ENCODE results near the gene SRRD.

SRRD gene

DNA sequence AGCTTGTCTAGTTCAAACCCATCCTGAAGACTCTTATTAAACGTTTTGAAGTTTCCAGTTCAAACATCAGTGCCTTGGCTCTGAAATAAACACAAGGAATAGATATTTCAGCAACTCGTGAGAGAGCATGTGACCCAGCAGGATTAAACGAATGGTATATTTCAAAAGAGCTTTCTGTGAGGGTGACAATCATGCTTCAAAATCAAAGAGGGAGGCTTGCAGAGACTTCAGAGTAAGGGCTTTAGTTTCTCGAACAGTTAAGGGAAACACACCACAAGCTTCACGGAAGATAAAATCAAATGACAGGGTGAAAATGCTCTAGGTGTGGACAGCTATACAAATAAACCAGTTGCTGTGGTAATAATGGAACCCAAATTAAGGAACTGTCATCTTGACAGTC is 1.5 kb upstream of the SRRD start:
- no peak for DNase-seq (ENCODE audit: low read depth in 2 of 2)

DNA sequence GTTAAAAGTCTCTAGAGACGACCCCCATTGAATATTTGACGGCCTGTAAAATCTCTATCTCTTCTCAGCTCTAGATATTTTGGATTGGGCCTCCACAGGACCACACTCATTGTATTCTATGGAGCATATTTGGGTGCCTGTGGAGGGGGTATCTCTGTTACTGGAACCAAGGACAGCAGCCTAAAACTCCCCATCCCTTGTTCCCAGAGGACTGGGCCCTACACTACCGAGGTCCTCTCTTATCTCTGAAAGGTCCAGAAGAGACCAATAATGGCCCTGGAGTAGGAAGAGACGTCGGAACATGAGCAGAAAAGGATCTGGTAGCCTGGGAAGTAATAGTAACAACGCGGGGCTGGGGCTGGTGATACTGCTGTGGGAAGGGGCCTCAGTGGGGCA is 636 bp upstream of the SRRD start:
- no peak for DNase-seq (ENCODE audit: low read depth in 2 of 2)

DNA sequence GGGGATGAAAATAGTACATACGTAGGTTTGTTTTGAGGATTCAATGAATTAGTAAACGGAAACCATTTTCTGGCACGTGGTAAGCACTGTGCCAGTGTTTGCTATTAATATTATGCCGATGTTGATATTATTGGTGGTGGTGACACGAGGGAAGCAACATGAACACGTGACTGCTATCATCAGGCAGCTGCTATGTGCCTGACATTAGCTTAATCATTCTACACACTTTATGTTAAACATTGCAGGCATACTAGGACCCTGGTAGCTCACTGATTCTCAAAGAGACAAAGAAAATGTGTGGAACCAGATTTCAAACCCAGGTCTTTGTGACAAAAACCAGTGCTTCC is 656 bp downstream of the SRRD start:
- no peak for DNase-seq (ENCODE audit: low read depth in 2 of 2)

DNA sequence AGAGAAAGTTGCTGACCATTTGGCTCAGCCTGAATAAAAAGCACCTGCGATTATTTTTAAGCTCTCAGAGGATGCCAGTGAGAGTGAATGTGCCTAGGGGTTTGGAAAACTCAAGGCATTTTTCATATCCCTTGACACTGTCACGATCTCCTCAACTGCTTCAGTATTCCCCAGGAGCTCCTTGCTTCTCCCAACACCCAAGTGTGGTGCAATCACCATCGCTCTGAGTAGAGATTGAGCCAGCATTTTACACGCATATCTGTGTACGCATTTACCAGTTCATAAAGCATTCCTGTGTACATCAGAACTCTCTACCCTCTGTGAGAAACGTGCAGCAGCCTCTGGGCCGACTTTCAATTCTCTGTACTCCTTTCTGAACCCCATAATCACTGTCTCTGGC is 1.3 kb downstream of the SRRD start:
- DNase-seq (ENCODE audit: low read depth in 2 of 2) = no peak

DNA sequence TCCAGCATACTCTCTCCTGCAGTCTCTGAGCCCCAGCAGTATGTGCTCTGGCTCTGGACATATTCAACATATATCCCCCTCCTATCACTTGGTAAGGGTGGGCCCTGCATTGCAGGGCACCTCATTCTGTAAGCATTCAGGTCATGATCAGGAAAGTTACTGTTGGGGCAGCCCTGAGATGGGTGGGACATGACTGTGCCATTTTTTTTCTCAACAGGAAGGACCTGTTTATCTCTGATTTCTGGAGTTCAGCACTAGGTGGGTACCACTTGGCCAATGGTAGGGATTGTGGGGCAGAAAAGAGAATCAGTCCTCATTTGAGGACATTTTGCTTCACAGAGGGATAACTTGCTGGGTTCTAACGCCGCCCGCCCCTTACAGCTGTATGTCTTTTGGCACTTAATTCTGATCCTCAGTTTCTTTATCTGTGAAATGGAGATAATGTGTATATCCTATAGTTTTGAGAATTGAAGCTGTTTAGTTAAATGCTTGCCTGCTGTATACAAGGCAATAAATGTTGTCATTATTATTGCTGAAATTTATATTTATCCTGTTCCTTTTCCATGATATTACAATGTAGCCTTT is 2.2 kb downstream of the SRRD start:
- no peak for DNase-seq (ENCODE audit: low read depth in 2 of 2)

DNA sequence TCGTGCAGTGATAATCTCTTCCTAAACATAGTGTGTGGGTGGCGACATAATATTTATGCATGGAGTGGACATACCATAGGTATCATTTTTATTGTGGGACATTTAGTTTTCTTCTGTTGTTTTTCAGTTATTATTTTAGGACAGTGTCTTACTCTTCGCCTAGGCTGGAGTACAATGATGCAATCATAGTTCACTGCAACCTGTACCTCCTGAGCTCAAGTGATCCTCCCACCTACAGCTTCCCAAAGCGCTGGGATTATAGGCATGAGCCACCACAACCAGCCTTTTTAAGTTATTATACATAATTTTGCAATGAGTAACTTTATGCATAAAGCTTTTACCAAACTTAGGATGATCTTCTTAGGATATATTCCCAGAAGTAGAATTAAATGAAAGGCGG is 2.7 kb downstream of the SRRD start:
- DNase-seq (ENCODE audit: low read depth in 2 of 2) = no peak

DNA sequence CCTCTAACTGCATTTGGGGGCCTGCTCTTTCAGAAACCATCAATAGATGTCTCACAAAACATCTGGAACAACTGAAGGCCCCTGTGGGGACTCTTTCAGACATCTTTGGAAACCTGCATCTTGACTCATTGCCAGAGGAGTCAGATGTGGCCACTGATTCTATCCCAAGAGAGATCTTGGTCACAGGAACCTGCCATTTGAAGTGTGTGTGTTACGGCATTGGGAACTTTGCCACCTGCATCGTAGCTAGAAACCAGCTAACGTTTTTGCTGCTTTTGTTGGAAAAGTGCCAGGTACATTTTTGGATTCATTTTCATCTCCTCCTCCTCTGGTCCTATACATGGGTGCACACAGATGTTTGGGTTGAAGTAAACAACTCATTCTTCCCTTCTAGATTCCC is 4.3 kb downstream of the SRRD start:
- DNase-seq (ENCODE audit: low read depth in 2 of 2) = no peak

DNA sequence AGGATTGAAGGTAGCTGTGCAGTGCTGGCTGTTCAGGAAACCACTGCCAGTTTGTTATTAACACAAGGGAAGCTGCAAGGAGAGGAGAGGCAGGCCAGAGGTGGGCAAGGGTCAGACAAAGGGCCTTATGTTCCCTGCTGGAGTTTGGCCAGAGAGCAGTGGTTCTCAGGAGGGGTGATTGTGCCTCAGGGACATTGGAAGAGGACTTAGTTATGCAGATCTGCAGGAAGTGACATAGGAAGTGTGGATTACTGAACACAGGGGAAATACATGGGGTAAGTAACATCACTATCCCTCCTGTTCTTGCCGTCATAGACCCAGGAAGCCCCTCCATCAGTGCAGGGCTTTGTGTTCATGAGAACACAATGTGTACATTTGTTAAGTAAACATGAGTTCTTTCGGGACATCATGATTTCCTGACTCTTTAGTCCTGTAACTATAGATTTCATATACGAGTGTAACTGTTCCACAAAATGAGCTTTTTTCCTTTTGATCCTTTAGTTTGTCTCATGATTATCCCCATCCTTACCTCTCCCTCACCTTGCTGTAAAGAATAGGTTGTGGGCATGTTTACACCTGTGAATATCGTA is 5.9 kb downstream of the SRRD start:
- no peak for DNase-seq (ENCODE audit: low read depth in 2 of 2)

DNA sequence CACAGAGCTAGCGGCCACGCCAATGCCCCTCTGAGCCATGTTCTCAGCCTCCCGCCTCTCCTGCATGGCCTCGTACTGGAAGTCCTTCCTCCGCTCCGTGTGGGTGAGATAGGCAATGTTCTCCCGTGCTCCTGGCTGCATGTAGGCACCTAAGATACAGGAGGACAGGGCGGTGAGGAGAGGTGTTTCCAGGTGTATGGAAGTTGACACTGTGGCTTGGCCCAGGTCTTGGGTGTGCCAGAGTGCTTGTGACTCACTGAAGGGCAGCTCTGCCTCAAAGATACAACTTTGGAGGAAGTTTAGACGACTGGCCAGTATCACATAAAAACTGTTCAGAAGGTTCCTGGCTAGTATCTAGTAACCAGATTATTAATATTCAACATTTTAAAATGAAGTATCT is 8.5 kb downstream of the SRRD start:
- DNase-seq (ENCODE audit: low read depth in 2 of 2) = no peak

DNA sequence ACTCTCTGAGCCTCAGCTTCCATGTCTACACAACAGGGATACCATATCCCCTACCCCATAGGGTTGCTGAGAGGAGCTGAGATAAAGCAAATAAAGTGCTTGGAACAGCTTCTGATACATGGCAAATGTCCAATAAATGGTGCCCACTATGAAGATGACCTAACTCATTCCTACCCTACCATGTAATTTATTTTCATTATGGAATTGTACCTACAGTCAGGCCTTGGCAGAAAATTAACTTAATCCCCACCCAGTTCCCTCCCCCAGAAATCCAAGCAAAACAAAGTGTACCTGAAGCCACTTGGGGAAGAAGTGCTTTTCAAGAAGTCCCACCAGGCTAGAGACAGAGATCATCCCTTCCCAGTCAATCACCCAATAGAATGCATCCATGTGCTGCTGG is 10.8 kb downstream of the SRRD start:
- no peak for DNase-seq (ENCODE audit: low read depth in 2 of 2)

DNA sequence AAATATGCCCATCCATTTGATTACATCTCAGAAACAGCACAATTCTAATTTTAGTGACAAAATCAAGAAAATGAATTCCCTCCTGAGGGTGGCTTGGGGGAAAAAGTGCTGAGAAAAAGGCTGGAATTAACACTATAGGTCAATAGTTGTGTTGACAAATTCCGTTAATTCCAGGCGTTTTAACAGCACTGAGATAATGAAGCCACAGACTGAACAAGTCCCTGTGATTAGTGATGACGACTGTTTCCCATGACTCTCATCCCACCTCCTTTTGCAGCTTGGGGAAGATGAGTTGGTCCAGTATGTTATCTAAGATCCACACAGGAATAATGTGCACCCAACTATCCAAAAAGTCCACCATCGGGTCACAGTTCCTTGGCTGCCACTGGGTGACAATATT is 12.8 kb downstream of the SRRD start:
- no peak for DNase-seq (ENCODE audit: low read depth in 2 of 2)

DNA sequence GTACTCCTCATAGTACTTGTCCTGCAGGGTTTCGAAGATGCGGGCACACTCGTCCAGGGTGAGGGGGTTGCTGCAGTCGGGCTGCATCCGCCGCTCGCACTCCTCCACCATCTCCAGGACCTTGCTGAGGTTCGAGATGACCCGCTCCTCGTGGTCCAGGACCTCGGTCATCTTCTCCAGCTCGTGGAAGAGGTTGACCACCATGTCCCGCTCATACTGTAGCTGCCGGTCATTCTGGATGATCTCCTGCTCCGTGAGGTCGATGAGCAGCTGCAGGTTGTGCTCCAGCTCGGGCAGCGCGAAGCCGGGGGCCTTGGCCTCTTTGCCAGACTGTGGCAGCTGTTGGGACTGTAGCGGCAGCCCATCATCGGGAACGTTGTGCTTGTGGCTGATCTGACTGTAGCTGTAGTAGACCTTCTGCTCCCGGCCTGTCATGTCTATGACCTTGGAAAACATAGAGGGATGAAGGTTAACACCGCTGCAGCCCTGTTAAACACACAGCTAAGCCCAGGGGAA is 15.6 kb downstream of the SRRD start:
- no peak for DNase-seq (ENCODE audit: low read depth in 2 of 2)

DNA sequence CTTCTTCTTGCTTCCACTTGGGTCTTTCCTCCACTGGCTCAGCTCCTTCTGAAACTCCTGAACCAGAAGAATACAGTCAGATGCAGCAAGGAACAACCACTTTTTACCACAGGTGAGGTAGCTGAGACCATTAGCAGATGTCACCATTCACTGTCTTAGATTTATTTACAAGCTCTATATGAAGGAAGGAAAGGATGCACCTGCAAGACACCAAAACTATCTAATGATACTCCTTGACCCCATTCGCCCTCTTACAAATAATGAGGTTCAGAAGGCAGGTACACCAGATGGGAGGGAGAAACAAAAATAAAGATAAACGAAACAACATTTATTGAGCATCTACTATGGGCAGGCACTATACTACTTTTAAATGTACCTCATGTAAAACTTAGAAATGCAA is 18.3 kb downstream of the SRRD start:
- no peak for DNase-seq (ENCODE audit: low read depth in 2 of 2)

DNA sequence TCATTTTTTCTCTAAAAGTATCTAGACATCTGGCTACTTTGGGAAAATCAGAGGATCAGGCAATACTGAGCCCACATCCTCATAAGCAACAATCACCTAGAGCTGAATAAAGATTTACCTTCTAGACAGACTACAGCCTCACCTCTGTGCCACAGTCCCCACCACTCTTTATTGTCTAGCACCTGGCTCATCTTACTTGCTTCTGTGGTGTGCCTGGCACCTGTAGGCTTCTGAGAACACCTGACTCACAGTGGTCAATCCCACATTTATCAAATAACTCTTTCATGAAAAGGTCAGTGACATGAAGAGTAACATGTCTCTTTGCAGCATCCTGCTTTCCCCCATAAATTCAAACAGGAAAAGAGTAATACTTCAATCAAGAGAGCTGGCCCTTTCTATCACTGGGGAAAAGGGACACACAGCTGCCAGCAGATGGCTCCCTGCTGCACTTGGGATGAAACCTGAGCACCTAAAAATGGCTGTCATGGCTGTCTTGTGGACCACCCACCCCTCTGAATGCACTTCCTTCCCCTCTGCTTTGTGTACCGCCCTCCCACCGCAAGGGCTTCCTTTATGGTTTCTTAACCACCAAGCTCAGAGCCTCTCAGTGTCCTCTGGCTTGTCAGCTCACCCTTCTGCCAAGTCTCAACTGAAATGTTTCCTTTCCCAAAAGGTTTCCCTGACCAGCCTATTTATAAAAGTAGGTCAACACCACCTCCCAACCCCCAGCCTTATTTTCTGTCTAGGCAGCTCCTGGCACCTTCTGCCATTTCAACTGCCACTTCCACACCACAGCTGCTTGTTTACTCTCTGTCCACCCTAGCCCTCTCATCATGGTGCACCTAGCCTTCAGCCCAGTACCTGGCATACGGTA is 19.2 kb downstream of the SRRD start:
- DNase-seq (ENCODE audit: low read depth in 2 of 2) = peak; percentile 29 to 33

DNA sequence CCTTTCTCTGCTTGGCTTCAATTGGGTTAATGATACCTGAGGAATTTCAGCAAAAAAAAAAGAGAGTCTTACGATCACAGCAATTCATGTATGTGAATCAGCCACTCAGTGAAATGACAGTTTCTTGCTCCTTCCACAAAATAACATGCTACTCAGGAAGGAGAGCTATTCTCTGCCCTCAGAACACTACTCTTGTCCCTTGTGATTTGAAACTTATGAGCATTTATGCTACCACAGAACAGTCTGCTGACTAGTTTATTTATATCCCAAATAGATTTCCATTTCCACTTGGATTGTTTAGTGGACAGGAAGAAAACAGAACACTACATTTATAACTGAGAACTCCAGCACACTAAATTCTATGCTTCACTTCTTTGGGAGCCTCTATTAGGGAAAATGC is 20.1 kb downstream of the SRRD start:
- DNase-seq (ENCODE audit: low read depth in 2 of 2) = no peak

DNA sequence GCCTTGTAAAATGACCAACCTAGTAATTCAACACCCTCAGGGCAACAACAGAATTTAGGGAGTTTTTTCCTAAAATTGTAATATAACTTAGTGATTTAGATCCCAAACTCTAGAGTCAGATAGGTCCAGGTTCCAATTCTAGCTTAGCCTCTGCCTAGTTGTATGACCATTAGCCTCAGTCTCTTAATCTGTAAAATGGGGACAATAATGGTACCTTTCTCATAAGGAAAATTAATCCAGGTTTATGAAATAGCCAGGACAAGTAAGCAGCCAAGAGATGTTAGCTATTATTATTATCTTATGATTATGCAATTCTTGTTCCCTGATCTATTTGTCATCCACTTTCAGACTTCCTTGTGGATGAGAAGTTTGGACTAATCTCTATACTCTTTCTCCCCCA is 24.5 kb downstream of the SRRD start:
- no peak for DNase-seq (ENCODE audit: low read depth in 2 of 2)

DNA sequence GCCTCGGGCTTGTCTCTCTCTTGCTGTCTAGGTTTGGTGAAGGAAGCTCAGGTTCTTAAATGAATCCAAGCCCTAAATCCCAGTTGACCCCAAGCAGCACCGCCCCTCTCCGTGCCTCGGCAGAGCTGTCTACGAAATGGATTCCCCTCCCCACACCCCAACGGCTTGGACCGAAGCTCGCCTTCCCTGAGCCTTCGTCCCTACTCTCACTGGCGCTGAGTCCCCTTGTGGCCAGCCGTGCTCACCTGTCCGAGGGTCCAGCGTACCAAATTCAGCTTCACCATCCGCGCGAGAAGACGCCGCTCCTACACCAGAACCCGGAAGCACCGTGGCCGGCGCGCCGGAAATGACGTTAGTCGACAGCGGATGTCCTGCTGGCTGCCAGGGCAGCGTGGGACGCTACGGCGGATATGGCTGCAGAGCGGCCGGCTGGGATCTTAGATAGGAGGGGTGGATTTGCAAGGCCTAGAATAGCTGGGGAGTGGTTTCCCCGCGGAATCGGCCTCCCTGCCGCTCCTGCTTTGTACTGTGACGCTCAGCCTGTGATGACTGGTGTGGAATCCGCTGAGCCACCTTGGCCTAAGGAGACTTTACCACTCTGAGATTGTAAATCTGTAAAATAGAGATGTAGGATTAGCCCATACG is 28.6 kb downstream of the SRRD start, which contains the start of gene TFIP11:
Gene TFIP11 (minus strand): TSS at position 325 of the 645 bp plus-strand sequence. CDS start 2,201 bp downstream, outside the sequence.
- peak; percentile 80 to 82 for DNase-seq (ENCODE audit: low read depth in 2 of 2)

DNA sequence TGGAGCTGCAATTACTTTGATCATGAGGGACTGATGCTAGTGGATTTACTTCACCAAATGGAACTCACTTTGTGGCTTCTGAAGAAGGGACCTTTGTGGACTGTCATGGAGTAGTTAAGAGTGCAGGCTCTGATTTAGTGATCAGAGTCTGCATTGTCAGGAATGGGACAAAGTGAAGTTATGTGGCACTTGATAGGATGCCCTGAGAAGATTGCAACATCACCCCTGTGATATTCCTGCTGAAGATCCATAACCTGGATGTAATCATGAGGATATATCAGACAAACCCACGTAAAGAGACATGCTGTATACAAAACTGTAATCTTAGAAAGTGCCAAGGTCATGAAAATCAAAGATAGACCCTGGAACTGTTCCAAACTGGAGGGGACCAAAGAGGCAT is 30.2 kb downstream of the SRRD start:
- DNase-seq (ENCODE audit: low read depth in 2 of 2) = no peak

DNA sequence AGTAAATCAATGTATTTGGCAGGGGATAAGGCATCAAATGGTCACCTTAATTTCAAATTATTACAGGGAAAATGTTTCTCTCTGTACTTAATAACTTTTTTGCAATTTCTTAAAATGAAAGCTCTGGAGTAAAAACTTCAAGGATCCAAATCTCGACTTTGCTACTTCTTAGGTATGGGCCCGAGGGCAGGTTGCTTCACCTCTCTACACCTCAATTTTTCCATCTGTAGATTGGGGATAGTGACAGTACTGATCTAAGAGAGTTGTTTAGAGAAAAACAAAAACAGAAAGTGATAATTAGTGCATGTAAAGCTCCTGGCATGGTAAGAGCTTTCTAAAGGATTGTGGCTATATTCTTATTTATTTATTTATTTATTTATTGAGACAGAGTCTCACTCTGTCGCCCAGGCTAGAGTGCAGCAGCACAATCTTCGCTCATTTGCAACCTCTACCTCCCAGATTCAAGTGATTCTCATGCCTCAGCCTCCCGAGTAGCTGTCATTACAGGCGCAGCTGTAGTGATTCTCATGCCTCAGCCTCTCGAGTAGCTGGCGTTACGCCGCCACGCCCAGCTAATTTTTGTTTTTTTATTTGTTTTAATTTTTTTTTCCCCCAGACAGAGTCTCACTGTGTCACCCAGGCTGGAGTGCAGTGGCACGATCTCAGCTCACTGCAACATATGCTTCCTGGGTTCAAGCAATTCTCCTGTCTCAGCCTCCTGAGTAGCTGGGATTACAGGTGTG is 30.9 kb downstream of the SRRD start:
- DNase-seq (ENCODE audit: low read depth in 2 of 2) = no peak

DNA sequence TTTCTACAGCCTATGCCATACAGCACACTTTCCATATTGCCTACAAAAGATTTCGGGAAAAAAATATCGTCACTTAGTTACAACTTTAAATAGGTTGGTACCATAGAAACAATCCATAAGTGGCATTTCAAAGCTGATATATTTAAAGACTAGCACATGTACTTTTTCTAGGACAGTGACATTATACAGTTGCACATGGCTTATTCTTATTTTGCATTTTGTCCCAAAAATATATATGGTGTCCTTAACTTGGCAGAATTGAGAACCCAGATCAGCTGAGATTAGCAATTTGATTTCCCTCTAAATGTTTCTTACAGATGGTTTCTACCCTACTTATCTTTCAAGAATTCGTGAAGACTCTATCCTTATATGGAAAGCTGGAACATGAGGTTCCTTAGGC is 32.3 kb downstream of the SRRD start:
- DNase-seq (ENCODE audit: low read depth in 2 of 2) = no peak

DNA sequence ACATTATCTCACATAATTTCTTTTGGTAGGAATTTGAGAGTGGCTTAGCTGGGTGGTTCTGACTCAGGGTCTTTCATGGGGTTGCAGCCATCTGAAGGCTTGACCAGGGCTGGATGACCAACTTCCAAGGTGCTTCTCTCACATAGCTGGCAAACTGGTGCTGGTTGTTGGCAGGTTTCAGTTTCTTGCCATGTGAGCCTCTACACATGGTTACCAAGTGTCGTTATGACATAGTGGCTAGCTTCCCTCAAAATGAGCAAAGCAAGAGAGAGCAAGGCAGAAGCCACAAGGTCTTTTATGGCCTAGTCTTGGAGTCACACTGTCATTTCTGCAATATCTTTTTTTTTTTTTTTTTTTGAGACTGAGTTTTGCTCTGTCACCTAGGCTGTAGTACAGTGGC is 32.8 kb downstream of the SRRD start:
- no peak for DNase-seq (ENCODE audit: low read depth in 2 of 2)

DNA sequence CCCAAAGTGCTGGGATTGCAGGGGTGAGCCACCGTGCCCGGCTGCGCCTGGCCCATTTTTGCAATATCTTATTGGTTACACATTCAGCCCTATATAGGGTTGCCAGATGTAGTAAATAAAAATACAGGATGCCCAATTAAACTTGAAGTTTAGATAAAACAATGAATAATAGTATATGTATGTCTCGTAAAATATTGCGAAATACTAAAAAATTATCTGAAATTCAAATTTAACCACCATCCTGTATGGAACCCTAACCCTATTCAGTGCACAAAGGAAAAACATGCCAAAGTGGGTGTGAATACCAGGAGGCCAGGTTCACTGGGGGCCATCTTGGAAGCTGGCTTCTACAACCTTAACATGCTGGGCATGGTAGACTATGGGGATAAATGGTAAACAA is 33.8 kb downstream of the SRRD start:
- no peak for DNase-seq (ENCODE audit: low read depth in 2 of 2)
